IMR-90 (cell line): ENCODE data around the gene HNRNPM.

Source experiments
- BHLHE40 ChIP-seq: fragments of 150-350 bp; IDR thresholded peaks from 2 replicates; pipeline ENCODE4 v1.6.1; 2016; ENCODE audit warnings: mild to moderate bottlenecking, low read depth, low read length
- CEBPB ChIP-seq: IDR thresholded peaks from 2 replicates; pipeline ENCODE4 v1.6.1; 2012; ENCODE audit warnings: low read depth, low read length, improper control_type of control experiment
- CTCF ChIP-seq: conservative IDR thresholded peaks from 2 replicates; pipeline ENCODE4 v1.5.1; 2012; ENCODE audit warnings: mild to moderate bottlenecking, low read depth, low read length, improper control_type of control experiment
- ELK1 ChIP-seq: fragments of 150-350 bp; IDR thresholded peaks from 2 replicates; pipeline ENCODE4 v1.6.1; 2016; ENCODE audit warnings: low read depth, mild to moderate bottlenecking, low read length, moderate library complexity, borderline replicate concordance
- POLR2A ChIP-seq: IDR thresholded peaks from 2 replicates; pipeline ENCODE4 v1.6.1; 2012; ENCODE audit warnings: mild to moderate bottlenecking, low read depth, low read length
- RAD21 ChIP-seq: IDR thresholded peaks from 2 replicates; pipeline ENCODE4 v1.6.1; 2012; ENCODE audit warnings: low read length, improper control_type of control experiment
- RCOR1 ChIP-seq: IDR thresholded peaks from 2 replicates; pipeline ENCODE4 v1.6.1; 2012; ENCODE audit warnings: mild to moderate bottlenecking, low read length, improper control_type of control experiment; ENCODE audit not compliant: insufficient replicate concordance
- USF2 ChIP-seq: fragments of 150-350 bp; IDR thresholded peaks from 2 replicates; pipeline ENCODE4 v1.6.1; 2017; ENCODE audit warnings: mild to moderate bottlenecking, antibody characterized with exemption, low read length, low read depth

- TF ChIP-seq BHLHE40 (no peak), RAD21 (no peak), CTCF (no peak), ELK1 (no peak), USF2 (no peak), POLR2A (no peak), CEBPB (no peak), RCOR1 (no peak)
These were observed 1.4 kb downstream of the HNRNPM start for GRCh38 chr19:8446061-8446709.
